Stomach (tissue), 9 donors: ENCODE data around the gene ANKHD1. TPM values are rescaled to one million over a fixed set of nuclear protein-coding genes. Genes with fewer than 3 reads are reported as not detected.

Source experiments
- DNase-seq, 2 donors: peaks; one replicate each; pipeline versions ENCODE4 v3.0.0 to v3.0.0-alpha.2; 2013 to 2019
- H3K27ac ChIP-seq, 5 donors: fragments of 200-600 bp in 4 of 5; sonication (generic) in 4 of 5; one replicate each; pipeline ENCODE4 v1.5.1; 2013 to 2019; ENCODE audit warnings: mild to moderate bottlenecking in 1 of 5, moderate library complexity in 1 of 5
- H3K27me3 ChIP-seq, 3 donors: fragments of 200-600 bp; sonication (generic); one replicate each; pipeline ENCODE4 v1.5.1; 2017 to 2019; ENCODE audit warnings: mixed run types in 1 of 3
- H3K36me3 ChIP-seq, 4 donors: fragments of 200-600 bp; sonication (generic); 1 replicate in 3 of 4; 2 replicates in 1 of 4; pipeline ENCODE4 v1.5.1; 2016 to 2019
- H3K4me1 ChIP-seq, 4 donors: fragments of 200-600 bp; sonication (generic); one replicate each; pipeline ENCODE4 v1.5.1; 2016 to 2019
- H3K4me3 ChIP-seq, 4 donors: fragments of 200-600 bp; sonication (generic) in 3 of 4; one replicate each; pipeline ENCODE4 v1.5.1; 2016 to 2019; ENCODE audit warnings: mild to moderate bottlenecking in 1 of 4
- H3K9me3 ChIP-seq, 4 donors: fragments of 200-600 bp; sonication (generic); one replicate each; pipeline ENCODE4 v1.5.1; 2016 to 2019
- EP300 ChIP-seq: sonication (generic); formaldehyde crosslinking; IDR thresholded peaks from one replicate; pipeline ENCODE4 v1.6.1; 2017; ENCODE audit warnings: antibody characterized with exemption
- POLR2A ChIP-seq, 4 donors: fragments of 450-650 bp; IDR thresholded peaks; one replicate each; pipeline ENCODE4 v1.6.1; 2016; ENCODE audit warnings: antibody characterized with exemption in 4 of 4, control low read depth in 2 of 4, mild to moderate bottlenecking in 1 of 4, moderate library complexity in 1 of 4
- POLR2AphosphoS5 ChIP-seq, 3 donors: sonication (generic); formaldehyde crosslinking; IDR thresholded peaks; one replicate each; pipeline ENCODE4 v1.6.1; 2016; ENCODE audit warnings: antibody characterized with exemption in 3 of 3
- WGBS, 5 donors: extraction: QIAGEN DNeasy Blood & Tissue Kit in 3 of 5; methylation state at CpG; one replicate each; pipeline versions ENCODE4 v1.1.5 to v1.1.7; 2013 to 2018; 5-methylcytosine and 5-hydroxymethylcytosine counted together
- intact Hi-C: fragments of 100-400 bp; cut with DNase I; formaldehyde crosslinking; loops from one replicate; pipeline ENCODE4 v1.15.1; 2023; ENCODE audit warnings: low total_unique reads
- polyA plus RNA-seq, 3 donors: library from polyadenylated mRNA; stranded (reverse); fragments of 200-250 nt; gene quantifications; one replicate each; pipeline ENCODE4 v1.2.3, GENCODE V29; 2013
- total RNA-seq, 5 donors: library from RNA; depleted of rRNA; stranded (reverse); fragments of >200 nt; gene quantifications; one replicate each; pipeline versions ENCODE4 v1.1.0 to v1.2.3, GENCODE V29; 2014 to 2016
- TF ChIP-seq, protein P1 (sequence below), 7 experiments: fragments of 450-650 bp in 4 of 7; fragments of 200-600 bp in 3 of 7; sonication (generic) in 3 of 7; IDR thresholded peaks; one replicate each; pipeline ENCODE4 v1.5.1; 2016 to 2019; ENCODE audit warnings: antibody characterized with exemption in 7 of 7, control low read depth in 2 of 7, mild to moderate bottlenecking in 1 of 7
- donor health status: healthy with polysubstance abuse.
- donor health status: Bipolar disorder and iron deficiency.
- donor health status: healthy.

Gene ANKHD1
- total and polyA plus RNA-seq, 8 donors = 22.0 to 249 (median 120) TPM

GRCh38 chr5:140557965-140558364 lies 156.3 kb downstream of the ANKHD1 start:
- DNase-seq = no peak
- no peaks in the 10 kb centered on the region for H3K9me3 ChIP-seq
- H3K27me3 ChIP-seq = no peaks in the 10 kb centered on the region
- intact Hi-C loops = no loop called here
- H3K36me3 ChIP-seq = peaks cover 6 to 37% (median 30%) of the 10 kb centered on the region in 4 donors
- WGBS, 5 donors = 75 to 89% (median 85%) methylated on average over 3 of the region's 3 CpGs
- peak overlapping the region in 1 of 4 donors; percentile 82 for H3K4me3 ChIP-seq
- H3K4me1 ChIP-seq = peaks cover 17 to 64% (median 51%) of the 10 kb centered on the region in 4 donors
- peak overlapping the region; percentile 92 to 98 (median 94) for H3K27ac ChIP-seq
- TF ChIP-seq EP300 = no peak
- TF ChIP-seq POLR2A (IDR thresholded peaks at IDR 0.05) = no peak
- TF ChIP-seq POLR2AphosphoS5 (IDR thresholded peaks at IDR 0.05) = no peak
- TF ChIP-seq, protein P1, sequence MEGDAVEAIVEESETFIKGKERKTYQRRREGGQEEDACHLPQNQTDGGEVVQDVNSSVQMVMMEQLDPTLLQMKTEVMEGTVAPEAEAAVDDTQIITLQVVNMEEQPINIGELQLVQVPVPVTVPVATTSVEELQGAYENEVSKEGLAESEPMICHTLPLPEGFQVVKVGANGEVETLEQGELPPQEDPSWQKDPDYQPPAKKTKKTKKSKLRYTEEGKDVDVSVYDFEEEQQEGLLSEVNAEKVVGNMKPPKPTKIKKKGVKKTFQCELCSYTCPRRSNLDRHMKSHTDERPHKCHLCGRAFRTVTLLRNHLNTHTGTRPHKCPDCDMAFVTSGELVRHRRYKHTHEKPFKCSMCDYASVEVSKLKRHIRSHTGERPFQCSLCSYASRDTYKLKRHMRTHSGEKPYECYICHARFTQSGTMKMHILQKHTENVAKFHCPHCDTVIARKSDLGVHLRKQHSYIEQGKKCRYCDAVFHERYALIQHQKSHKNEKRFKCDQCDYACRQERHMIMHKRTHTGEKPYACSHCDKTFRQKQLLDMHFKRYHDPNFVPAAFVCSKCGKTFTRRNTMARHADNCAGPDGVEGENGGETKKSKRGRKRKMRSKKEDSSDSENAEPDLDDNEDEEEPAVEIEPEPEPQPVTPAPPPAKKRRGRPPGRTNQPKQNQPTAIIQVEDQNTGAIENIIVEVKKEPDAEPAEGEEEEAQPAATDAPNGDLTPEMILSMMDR (IDR thresholded peaks at IDR 0.05) = no peak

GRCh38 chr5:140558542-140558941 lies 156.9 kb downstream of the ANKHD1 start:
- Histone ChIP-seq H3K36me3 (peaks cover under 1 to 34% (median 30%) of the 10 kb centered on the region in 4 donors), H3K4me3 (no peak overlapping the region), H3K4me1 (peaks cover 23 to 64% (median 55%) of the 10 kb centered on the region in 4 donors), H3K27me3 (no peaks in the 10 kb centered on the region), H3K9me3 (no peaks in the 10 kb centered on the region), H3K27ac (peak overlapping the region in 4 of 5 donors; percentile 92 to 98 (median 94))
- DNase-seq = no peak
- TF ChIP-seq POLR2AphosphoS5 (IDR thresholded peaks at IDR 0.05) = no peak
- TF ChIP-seq POLR2A (IDR thresholded peaks at IDR 0.05) = no peak
- no peak for TF ChIP-seq EP300
- TF ChIP-seq, protein P1 (IDR thresholded peaks at IDR 0.05) = no peak
- WGBS, 5 donors = 88 to 96% (median 94%) methylated on average over 9 of the region's 9 CpGs
- intact Hi-C loops = no loop called here

DNA sequence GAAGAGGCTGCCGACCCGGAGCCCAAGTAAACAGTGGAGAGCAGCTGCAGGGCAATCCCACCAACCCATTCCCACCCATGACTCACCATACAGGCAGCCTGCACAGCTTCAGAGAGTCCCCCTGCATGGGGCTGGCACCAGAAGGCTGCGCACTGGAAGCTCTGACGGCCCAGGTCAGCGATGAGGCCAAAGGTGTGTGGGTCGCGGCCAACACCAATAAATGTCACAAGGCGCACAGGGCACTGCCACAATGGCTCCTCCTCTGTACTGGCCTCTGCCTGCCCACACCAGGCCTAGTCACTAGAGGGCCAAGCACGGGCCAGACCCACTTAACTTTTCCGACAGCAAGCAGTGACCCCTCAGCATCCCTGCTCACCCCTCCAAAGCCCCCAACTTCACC lies 158.6 kb downstream of the ANKHD1 start:
- 82 to 93% (median 91%) methylated on average over 10 of the region's 10 CpGs for WGBS, 5 donors
- no peak for TF ChIP-seq EP300
- no peak for TF ChIP-seq POLR2AphosphoS5 (IDR thresholded peaks at IDR 0.05)
- TF ChIP-seq POLR2A (IDR thresholded peaks at IDR 0.05) = no peak
- TF ChIP-seq, protein P1 (IDR thresholded peaks at IDR 0.05) = no peak
- Histone ChIP-seq H3K4me3 (no peak overlapping the region), H3K4me1 (peaks cover 26 to 54% (median 46%) of the 10 kb centered on the region in 4 donors), H3K27me3 (no peaks in the 10 kb centered on the region), H3K9me3 (no peaks in the 10 kb centered on the region), H3K36me3 (peaks cover 0 to 34% (median 28%) of the 10 kb centered on the region in 4 donors), H3K27ac (peak overlapping the region in 1 of 5 donors; percentile 10)
- DNase-seq = no peak
- intact Hi-C loops = no loop called here

- 89 to 97% (median 92%) methylated on average over 6 to 10 of the region's 10 CpGs for WGBS, 5 donors
- no peak for DNase-seq
- Histone ChIP-seq H3K27me3 (no peaks in the 10 kb centered on the region), H3K36me3 (peaks cover 7 to 41% (median 37%) of the 10 kb centered on the region in 4 donors), H3K4me3 (no peak overlapping the region), H3K9me3 (no peaks in the 10 kb centered on the region), H3K27ac (peak overlapping the region in 1 of 5 donors; percentile 95), H3K4me1 (peaks cover 24 to 56% (median 49%) of the 10 kb centered on the region in 4 donors)
- TF ChIP-seq POLR2AphosphoS5 (IDR thresholded peaks at IDR 0.05) (no peak), POLR2A (IDR thresholded peaks at IDR 0.05) (no peak), EP300 (no peak)
- TF ChIP-seq, protein P1 (IDR thresholded peaks at IDR 0.05) = no peak
- intact Hi-C loops = no loop called here
Measured at GRCh38 chr5:140561753-140562523, 160.3 kb downstream of the ANKHD1 start.
